Fibroblast of skin of right quadriceps (primary cell): Measurements from ENCODE around the gene KYAT1.
"Not testable (repeated sequence)": the region's sequence is repeated elsewhere in the genome, so short reads cannot be mapped to it uniquely, and the experiment has no call there.

Experiments used
- DNase-seq: peaks from one replicate; pipeline ENCODE4 v3.0.0-alpha.2; 2013

Gene KYAT1

DNA sequence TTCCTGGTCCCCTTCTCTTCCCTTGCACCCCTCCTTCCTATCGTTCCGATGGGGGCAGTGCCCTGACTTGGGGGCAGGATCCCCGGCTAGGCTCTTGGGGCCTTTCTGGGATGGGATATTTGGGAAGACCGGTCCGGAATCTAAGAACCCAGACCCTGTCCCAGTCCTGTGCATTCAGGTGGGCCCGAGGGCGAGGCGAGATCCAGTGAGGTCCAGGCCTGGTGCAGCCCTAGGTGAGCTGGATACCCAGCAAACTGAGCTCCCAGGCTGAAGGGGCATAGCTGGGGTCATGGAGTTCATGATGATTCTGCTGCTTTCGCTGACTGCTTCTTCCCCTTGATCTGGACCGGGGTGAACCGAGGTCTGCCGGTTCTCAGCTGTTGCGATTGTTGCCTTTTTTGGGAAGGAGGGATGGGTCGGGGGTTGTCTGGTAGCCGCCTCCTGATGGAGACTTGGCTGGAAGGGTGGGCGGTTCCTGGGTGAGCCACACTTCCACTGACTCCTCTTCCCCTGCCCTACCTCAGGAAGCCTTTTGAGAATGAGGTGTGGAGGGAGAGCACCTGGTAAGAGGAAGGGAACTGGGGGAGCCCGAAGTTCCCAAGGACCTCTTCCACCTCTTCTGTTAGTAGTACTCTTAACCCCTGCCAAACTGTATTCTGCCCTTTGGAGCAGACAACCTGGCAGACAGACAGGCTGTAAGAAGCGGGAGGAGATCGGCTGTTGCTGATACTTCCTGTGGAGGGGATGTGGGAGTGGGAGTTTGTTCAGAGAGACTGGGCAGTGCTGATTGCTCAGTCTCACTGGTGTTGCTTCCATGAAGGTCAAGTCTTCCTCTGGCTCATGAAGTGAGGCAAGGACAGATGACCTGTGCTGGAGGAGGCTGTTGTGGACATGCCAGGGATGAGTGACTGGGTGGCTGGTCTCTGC, 1.2 kb upstream of the KYAT1 start:
- DNase-seq: peak; percentile 22

GRCh38 chr9:128877852-128878251, 3.9 kb downstream of the KYAT1 start:
- no peak for DNase-seq

DNA sequence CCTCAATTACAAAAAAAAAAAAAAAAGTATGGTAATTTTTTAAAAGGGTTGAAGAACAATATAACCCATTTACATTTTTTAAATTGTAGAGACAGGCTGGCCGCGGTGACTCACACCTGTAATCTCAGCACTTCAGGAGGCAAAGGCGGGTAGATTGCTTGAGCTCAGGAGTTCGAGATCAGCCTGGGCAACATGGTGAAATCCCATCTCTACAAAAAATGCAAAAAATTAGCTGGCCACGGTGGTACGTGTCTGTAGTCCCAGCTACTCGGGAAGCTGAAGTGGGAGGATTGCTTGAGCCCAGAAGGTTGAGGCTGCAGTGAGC, 10.8 kb downstream of the KYAT1 start:
- DNase-seq: not testable (repeated sequence)

- DNase-seq: no peak
Measured at GRCh38 chr9:128870128-128870940, 11.4 kb downstream of the KYAT1 start.

DNA sequence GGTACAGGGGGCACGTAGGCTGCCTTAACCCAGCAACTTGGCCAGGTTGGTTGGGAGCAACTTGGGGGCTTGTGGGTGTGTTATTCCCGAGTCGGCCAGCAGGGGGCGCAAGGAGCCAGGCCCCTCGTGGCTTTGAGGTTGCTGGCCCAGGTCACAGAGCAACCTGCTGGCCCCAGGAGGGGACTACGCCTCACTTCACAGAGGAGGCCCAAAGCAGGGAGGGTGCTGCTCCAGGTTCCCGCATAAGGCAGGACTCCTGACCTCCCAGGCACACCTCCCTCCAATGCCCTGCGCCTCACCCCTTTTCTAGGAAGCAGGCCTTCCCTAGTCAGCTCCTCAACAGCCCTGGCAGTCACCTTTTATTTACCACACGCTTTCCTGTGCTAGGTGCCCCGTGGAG, 18.1 kb downstream of the KYAT1 start:
- peak; percentile 38 for DNase-seq

DNA sequence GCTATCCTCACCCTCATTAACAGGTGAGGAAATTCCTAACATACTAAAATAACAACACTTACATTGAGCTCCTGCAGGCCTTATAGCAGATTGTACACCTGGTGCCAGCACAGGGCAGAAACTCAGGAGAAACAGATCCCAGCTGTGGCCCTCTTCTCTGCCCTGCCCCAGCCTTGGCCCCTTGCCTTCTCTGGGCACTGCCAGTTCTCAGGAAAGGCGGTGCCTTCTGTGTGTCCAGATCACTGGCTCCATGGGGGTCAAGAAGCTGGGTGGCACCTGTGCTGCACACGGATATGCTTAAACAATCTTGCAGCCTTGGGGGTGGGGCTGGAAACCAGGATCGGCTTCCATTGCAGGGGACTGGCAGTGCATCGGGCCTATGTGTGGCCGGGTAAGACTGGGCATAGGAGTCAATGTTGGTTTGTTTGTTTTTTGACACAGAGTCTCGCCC, 19.3 kb downstream of the KYAT1 start:
- DNase-seq: no peak

DNA sequence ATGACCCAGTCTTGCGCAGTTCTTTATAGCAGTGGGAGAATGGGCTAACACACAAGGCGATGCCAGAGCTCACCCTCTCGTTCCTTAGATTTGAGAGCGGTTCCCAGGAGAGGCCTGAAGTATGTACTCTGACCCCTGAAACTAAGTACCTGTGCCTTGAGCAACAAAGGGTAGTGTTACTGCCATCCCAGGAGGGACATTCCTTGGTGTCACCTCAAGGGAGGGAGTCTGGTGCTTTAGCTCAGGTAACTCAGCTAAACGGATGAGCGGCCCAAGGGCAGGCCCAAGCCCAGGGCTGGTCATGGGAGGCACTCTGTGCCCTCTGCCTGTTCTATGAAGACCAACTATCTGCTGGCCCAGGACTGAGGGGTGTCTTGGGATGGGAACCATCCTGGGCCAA, 20.2 kb downstream of the KYAT1 start:
- no peak for DNase-seq

GRCh38 chr9:128860937-128861336, 20.8 kb downstream of the KYAT1 start:
- DNase-seq: no peak

DNA sequence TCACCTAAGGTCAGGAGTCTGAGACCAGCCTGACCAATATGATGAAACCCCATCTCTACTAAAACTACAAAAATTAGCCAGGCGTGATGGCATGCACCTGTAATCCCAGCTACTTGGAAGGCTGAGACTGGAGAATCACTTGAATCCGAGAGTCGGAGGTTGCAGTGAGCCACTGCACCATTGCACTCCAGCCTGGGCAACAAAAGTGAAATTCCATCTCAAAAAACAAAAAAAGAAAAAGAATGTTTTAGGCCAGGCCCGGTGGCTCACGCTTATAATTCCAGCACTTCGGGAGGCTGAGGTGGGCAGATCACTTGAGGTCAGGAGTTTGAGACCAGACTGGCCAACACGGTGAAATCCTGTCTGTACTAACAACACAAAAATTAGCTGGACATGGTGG, 23.3 kb downstream of the KYAT1 start:
- not testable (repeated sequence) for DNase-seq

- DNase-seq: not testable (repeated sequence)
Measured at GRCh38 chr9:128854454-128854853, 27.3 kb downstream of the KYAT1 start.

- not testable (repeated sequence) for DNase-seq
Measured at GRCh38 chr9:128852646-128853045, 29.1 kb downstream of the KYAT1 start.

- peak; percentile 17 for DNase-seq
Measured at GRCh38 chr9:128851779-128852600, 29.8 kb downstream of the KYAT1 start.

- DNase-seq: not testable (repeated sequence)
Measured at GRCh38 chr9:128851024-128851423, 30.7 kb downstream of the KYAT1 start.

DNA sequence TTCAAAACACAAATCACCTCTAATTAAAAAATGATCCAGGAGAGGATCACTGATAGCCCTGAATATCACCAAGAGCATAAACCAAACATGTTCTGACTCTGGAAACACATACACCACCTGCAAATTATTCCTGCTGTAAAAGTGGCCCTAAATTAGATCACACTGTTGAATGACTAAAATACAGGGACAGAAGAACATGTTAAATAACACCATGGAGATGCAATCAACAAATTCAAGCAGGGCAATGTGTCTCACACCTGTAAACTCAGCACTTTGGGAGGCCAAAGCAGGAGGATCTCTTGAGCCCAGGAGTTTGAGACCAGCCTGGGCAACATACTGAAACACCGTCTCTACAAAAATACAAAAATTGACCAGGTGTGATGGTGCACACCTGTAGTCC, 33.9 kb downstream of the KYAT1 start:
- no peak for DNase-seq

- DNase-seq: no peak
Measured at GRCh38 chr9:128846680-128847030, 35.1 kb downstream of the KYAT1 start.

- DNase-seq: no peak
Measured at GRCh38 chr9:128845186-128845931, 36.4 kb downstream of the KYAT1 start.

- DNase-seq: not testable (repeated sequence)
Measured at GRCh38 chr9:128843171-128843570, 38.6 kb downstream of the KYAT1 start.

DNA sequence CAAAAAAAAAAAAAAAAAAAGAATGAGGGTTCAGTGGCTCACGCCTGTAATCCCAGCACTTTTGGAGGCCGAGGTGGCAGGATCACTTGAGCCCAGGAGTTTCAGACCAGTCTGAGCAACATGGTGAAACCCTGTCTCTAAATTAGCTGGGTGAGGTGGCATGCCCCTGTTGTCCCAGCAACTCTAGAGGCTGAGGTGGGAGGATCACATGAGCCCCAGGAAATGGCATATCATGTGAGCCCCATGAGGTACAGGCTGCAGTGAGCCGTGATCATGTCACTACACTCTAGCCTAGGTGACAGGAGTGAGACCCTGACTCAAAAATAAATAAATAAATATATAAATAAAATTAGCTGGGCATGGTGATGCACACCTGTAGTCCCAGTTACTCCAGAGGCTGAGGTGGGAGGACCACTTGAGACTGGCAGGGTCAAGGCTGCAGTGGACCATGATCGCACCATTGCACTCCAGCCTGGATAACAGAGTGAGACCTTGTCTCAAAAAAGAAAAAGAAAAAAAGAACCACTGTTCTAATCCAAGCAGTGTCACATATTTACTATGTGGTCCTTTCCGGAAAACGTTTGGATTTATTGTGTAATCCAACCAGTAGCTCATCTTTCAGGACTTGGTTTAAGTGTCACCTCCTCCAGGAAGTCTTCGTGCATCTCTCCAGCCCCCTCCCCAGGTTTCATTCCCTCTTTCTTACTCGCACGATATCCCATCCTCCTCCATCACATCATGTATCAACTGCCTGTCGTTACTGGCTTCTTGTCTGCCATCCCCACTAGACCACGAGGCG, 39.9 kb downstream of the KYAT1 start:
- DNase-seq: no peak

DNA sequence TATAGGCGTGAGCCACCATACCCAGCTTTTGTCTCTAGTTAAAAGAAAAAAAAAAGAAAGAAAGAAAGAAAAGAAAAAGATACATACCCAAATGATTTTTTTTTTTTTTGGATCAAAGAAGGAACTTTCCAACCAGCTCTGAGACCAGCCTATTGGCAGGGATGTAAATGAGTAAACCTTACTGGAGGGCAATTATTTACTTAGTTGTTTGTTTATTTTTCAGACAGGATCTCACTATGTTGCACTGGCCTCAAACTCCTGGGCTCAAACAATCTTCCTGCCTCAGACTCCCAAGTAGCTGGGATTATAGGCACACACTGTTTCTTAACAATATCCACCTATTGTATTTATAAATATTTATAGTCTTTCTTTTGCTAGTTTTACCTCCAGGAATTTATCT, 41.2 kb downstream of the KYAT1 start:
- DNase-seq: no peak

DNA sequence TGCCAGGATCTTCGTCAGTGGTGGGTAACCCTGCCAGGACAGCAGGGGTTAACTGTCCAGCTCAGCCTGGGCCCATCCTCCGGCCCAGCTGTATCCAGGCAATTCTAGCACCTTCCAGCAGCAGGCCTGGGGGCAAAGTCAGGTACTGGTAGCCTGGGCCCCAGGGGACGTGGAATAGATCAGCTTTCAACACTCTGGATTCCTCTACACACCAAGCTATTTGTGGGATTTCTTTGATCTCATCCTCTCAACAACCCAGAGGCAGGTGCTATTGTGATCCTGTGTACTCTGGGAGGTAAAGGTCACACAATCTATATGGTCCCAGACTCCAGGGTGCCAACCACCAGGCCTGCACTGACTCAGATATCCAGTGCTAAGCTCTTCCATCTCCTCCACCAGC, 43.4 kb downstream of the KYAT1 start:
- no peak for DNase-seq

DNA sequence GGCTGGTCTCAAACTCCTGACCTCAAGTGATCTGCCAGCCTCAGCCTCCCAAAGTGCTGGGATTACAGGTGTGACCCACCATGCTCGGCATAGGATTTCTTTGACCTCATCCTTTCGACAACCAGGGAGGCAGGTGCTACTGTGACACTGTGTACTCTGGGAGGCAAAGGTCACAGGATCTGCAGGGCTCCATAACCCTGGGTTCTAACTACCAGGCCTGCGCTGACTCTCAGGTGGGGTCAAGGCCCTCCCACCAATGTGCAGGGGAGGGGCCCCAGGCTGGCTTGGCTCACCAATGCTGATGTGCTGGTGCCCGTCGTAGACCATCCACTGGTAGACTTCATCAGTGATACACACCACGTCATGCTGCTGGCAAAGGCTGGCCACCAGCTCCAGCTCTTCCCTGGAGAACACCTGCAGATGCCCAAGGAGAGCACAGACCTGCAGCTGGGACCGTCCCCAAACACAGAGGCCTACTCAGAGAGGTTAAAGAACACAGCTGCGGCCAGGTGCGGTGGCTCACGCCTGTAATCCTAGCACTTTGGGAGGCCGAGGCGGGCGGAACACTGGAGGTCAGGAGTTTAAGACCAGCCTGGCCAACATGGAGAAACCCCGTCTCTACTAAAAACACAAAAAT, 45.1 kb downstream of the KYAT1 start:
- DNase-seq: no peak
